GM12878 (cell line): ENCODE results near the gene POLR1D.

Experiments
- CHD2 ChIP-seq: IDR thresholded peaks from 2 replicates; pipeline ENCODE4 v1.6.1; 2011; ENCODE audit warnings: low read depth, low read length, improper control_type of control experiment, borderline replicate concordance
- MEF2A ChIP-seq: IDR thresholded peaks from 2 replicates; pipeline ENCODE4 v1.6.1; 2011; ENCODE audit warnings: low read depth, mild to moderate bottlenecking, low read length, moderate library complexity; ENCODE audit not compliant: insufficient read depth
- POLR2A ChIP-seq: IDR thresholded peaks from 2 replicates; pipeline ENCODE4 v1.6.1; 2011; ENCODE audit warnings: low read depth, mild to moderate bottlenecking, low read length
- RAD21 ChIP-seq: IDR thresholded peaks from 2 replicates; pipeline ENCODE4 v1.6.1; 2011; ENCODE audit warnings: mild to moderate bottlenecking, low read depth, low read length, moderate library complexity; ENCODE audit not compliant: insufficient read depth
- TARDBP ChIP-seq: IDR thresholded peaks from 2 replicates; pipeline ENCODE4 v1.6.1; 2016; ENCODE audit warnings: borderline replicate concordance
- ZNF217 ChIP-seq: fragments of 450-650 bp; IDR thresholded peaks from 2 replicates; pipeline ENCODE4 v1.6.1; 2017; ENCODE audit warnings: antibody characterized with exemption, mild to moderate bottlenecking
- TF ChIP-seq, protein P1 (sequence below), 3 experiments: IDR thresholded peaks in 2 of 3; conservative IDR thresholded peaks in 1 of 3; 2 replicates each; pipeline ENCODE4 v1.5.1; 2011; ENCODE audit warnings: low read depth in 3 of 3, low read length in 3 of 3, mild to moderate bottlenecking in 3 of 3, control low read depth in 2 of 3, moderate library complexity in 2 of 3, inconsistent platforms in 1 of 3, mixed read lengths in 1 of 3; ENCODE audit not compliant: control insufficient read depth in 2 of 3, insufficient read depth in 1 of 3; ENCODE audit errors: extremely low read depth in 1 of 3
- TF ChIP-seq, protein P2 (sequence below): IDR thresholded peaks from 2 replicates; pipeline ENCODE4 v1.6.1; 2012; ENCODE audit warnings: mild to moderate bottlenecking, low read depth, low read length
- TF ChIP-seq, protein P3 (sequence below): IDR thresholded peaks from 2 replicates; pipeline ENCODE4 v1.6.1; 2011; ENCODE audit warnings: low read depth, low read length, improper control_type of control experiment, borderline replicate concordance
- TF ChIP-seq, protein P4 (sequence below): fragments of 450-650 bp; IDR thresholded peaks from 2 replicates; pipeline ENCODE4 v1.6.1; 2017; ENCODE audit warnings: mild to moderate bottlenecking

DNA sequence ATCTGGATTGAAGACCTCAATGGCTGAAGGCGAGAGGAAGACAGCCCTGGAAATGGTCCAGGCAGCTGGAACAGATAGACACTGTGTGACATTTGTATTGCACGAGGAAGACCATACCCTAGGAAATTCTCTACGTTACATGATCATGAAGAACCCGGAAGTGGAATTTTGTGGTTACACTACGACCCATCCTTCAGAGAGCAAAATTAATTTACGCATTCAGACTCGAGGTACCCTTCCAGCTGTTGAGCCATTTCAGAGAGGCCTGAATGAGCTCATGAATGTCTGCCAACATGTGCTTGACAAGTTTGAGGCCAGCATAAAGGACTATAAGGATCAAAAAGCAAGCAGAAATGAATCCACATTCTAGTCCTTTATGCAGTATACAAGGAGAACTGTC lies 1.2 kb downstream of the POLR1D start:
- TF ChIP-seq, protein P1, sequence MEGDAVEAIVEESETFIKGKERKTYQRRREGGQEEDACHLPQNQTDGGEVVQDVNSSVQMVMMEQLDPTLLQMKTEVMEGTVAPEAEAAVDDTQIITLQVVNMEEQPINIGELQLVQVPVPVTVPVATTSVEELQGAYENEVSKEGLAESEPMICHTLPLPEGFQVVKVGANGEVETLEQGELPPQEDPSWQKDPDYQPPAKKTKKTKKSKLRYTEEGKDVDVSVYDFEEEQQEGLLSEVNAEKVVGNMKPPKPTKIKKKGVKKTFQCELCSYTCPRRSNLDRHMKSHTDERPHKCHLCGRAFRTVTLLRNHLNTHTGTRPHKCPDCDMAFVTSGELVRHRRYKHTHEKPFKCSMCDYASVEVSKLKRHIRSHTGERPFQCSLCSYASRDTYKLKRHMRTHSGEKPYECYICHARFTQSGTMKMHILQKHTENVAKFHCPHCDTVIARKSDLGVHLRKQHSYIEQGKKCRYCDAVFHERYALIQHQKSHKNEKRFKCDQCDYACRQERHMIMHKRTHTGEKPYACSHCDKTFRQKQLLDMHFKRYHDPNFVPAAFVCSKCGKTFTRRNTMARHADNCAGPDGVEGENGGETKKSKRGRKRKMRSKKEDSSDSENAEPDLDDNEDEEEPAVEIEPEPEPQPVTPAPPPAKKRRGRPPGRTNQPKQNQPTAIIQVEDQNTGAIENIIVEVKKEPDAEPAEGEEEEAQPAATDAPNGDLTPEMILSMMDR (IDR thresholded peaks at IDR 0.05 in 2 of 3, conservative IDR thresholded peaks at IDR 0.05 in 1 of 3; ENCODE audit: control insufficient read depth in 2 of 3, extremely low read depth in 1 of 3, insufficient read depth in 1 of 3, low read depth in 3 of 3, low read length in 3 of 3) = no peak
- TF ChIP-seq, protein P2, sequence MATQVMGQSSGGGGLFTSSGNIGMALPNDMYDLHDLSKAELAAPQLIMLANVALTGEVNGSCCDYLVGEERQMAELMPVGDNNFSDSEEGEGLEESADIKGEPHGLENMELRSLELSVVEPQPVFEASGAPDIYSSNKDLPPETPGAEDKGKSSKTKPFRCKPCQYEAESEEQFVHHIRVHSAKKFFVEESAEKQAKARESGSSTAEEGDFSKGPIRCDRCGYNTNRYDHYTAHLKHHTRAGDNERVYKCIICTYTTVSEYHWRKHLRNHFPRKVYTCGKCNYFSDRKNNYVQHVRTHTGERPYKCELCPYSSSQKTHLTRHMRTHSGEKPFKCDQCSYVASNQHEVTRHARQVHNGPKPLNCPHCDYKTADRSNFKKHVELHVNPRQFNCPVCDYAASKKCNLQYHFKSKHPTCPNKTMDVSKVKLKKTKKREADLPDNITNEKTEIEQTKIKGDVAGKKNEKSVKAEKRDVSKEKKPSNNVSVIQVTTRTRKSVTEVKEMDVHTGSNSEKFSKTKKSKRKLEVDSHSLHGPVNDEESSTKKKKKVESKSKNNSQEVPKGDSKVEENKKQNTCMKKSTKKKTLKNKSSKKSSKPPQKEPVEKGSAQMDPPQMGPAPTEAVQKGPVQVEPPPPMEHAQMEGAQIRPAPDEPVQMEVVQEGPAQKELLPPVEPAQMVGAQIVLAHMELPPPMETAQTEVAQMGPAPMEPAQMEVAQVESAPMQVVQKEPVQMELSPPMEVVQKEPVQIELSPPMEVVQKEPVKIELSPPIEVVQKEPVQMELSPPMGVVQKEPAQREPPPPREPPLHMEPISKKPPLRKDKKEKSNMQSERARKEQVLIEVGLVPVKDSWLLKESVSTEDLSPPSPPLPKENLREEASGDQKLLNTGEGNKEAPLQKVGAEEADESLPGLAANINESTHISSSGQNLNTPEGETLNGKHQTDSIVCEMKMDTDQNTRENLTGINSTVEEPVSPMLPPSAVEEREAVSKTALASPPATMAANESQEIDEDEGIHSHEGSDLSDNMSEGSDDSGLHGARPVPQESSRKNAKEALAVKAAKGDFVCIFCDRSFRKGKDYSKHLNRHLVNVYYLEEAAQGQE = no peak
- TF ChIP-seq ZNF217 = no peak
- no peak for TF ChIP-seq MEF2A
- no peak for TF ChIP-seq CHD2
- no peak for TF ChIP-seq POLR2A
- TF ChIP-seq, protein P3, sequence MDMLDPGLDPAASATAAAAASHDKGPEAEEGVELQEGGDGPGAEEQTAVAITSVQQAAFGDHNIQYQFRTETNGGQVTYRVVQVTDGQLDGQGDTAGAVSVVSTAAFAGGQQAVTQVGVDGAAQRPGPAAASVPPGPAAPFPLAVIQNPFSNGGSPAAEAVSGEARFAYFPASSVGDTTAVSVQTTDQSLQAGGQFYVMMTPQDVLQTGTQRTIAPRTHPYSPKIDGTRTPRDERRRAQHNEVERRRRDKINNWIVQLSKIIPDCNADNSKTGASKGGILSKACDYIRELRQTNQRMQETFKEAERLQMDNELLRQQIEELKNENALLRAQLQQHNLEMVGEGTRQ = no peak
- no peak for TF ChIP-seq RAD21
- TF ChIP-seq, protein P4, sequence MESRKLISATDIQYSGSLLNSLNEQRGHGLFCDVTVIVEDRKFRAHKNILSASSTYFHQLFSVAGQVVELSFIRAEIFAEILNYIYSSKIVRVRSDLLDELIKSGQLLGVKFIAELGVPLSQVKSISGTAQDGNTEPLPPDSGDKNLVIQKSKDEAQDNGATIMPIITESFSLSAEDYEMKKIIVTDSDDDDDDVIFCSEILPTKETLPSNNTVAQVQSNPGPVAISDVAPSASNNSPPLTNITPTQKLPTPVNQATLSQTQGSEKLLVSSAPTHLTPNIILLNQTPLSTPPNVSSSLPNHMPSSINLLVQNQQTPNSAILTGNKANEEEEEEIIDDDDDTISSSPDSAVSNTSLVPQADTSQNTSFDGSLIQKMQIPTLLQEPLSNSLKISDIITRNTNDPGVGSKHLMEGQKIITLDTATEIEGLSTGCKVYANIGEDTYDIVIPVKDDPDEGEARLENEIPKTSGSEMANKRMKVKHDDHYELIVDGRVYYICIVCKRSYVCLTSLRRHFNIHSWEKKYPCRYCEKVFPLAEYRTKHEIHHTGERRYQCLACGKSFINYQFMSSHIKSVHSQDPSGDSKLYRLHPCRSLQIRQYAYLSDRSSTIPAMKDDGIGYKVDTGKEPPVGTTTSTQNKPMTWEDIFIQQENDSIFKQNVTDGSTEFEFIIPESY = no peak
- TF ChIP-seq TARDBP = no peak
